Heart right ventricle (tissue), 16 donors: ENCODE data around the gene MYO10. TPM values are rescaled to one million over a fixed set of nuclear protein-coding genes. Genes with fewer than 3 reads are reported as not detected.

Experiments used
- ATAC-seq, 8 donors: fragments of 200-7000 bp; cut with Tn5 transposase; one replicate each; pipeline ENCODE4 v1.9.1; 2020; ENCODE audit warnings: mild to moderate bottlenecking in 8 of 8, moderate library complexity in 8 of 8, moderate number of reproducible peaks in 1 of 8
- DNase-seq, 2 donors: peaks; one replicate each; pipeline ENCODE4 v3.0.0-alpha.2; 2020
- H3K27ac ChIP-seq, 10 donors: fragments of 200-600 bp; sonication (generic) in 2 of 10; one replicate each; pipeline versions ENCODE4 v1.5.0 to v1.8.0; 2020 to 2022; ENCODE audit warnings: mild to moderate bottlenecking in 3 of 10
- H3K27me3 ChIP-seq, 7 donors: fragments of 200-600 bp; one replicate each; pipeline ENCODE4 v1.8.0; 2021 to 2022; ENCODE audit warnings: mild to moderate bottlenecking in 2 of 7
- H3K36me3 ChIP-seq, 9 donors: fragments of 200-600 bp; sonication (generic) in 1 of 9; one replicate each; pipeline versions ENCODE4 v1.5.0 to v1.8.0; 2020 to 2022; ENCODE audit warnings: mild to moderate bottlenecking in 2 of 9
- H3K4me1 ChIP-seq, 9 donors: fragments of 200-600 bp; sonication (generic) in 1 of 9; one replicate each; pipeline versions ENCODE4 v1.5.0 to v1.8.0; 2020 to 2022; ENCODE audit warnings: mild to moderate bottlenecking in 4 of 9
- H3K4me3 ChIP-seq, 10 donors: fragments of 200-600 bp; sonication (generic) in 2 of 10; one replicate each; pipeline versions ENCODE4 v1.5.0 to v1.8.0; 2020 to 2022; ENCODE audit warnings: mild to moderate bottlenecking in 7 of 10, moderate library complexity in 2 of 10
- H3K9me3 ChIP-seq, 11 donors: fragments of 200-600 bp in 10 of 11; sonication (generic) in 2 of 11; one replicate each; pipeline versions ENCODE4 v1.5.0 to v1.8.0; 2013 to 2022; ENCODE audit warnings: mild to moderate bottlenecking in 2 of 11, control low read depth in 1 of 11, moderate library complexity in 1 of 11
- WGBS, 2 donors: extraction: QIAGEN DNeasy Blood & Tissue Kit; methylation state at CpG; one replicate each; pipeline ENCODE4 v1.1.7; 2013; ENCODE audit warnings: inconsistent platforms in 1 of 2; 5-methylcytosine and 5-hydroxymethylcytosine counted together
- intact Hi-C, 10 donors: fragments of 100-400 bp; cut with DNase I; formaldehyde crosslinking; loops; one replicate each; pipeline versions ENCODE4 v1.11.1 to v1.14.2; 2022
- polyA plus RNA-seq, 2 donors: library from polyadenylated mRNA; stranded (reverse); fragments of 200-250 nt; gene quantifications; one replicate each; pipeline ENCODE4 v1.2.3, GENCODE V29; 2013
- total RNA-seq, 10 donors: library from RNA; stranded (reverse); fragmentation: NEBNext Ultra II Directional in 3 of 10; extraction: Animal tissue kit (Norgen Biotek cat#: 25700) in 3 of 10; gene quantifications; one replicate each; pipeline versions ENCODE4 v1.2.1 to v1.2.4, GENCODE V29; 2021 to 2023
- TF ChIP-seq, protein P1 (sequence below), 9 donors: fragments of 200-600 bp; sonication (generic) in 2 of 9; IDR thresholded peaks; one replicate each; pipeline versions ENCODE4 v1.5.0 to v1.8.0; 2021 to 2022; ENCODE audit warnings: antibody characterized with exemption in 9 of 9, mild to moderate bottlenecking in 5 of 9, moderate library complexity in 1 of 9
- donor health status: Arrhythmogenic right ventricular cardiomyopathy.
- donor health status: ischemic (EF 13 %, LVEDD 7.1; RV severe dilation, severe dysfunction).
- donor health status: healthy with polysubstance abuse.
- donor health status: DM: no; HTN: yes; CAD: no.
- donor health status: DM: no; HTN: no; CAD: no.
- donor health status: ischemic (EF 25% LVEDD 6.9; RV normal size, moderate dysfunction).
- donor health status: ischemic (EF 25% LVEDD 5.7; RV mildly dilated, moderate dysfunction).
- donor health status: healthy.
- donor health status: DM: yes; HTN: yes; CAD: no.
- donor health status: Ischemic cardiomyopathy.
- donor health status: ischemic (EF 35%, LVEDD 5.7; RV mildly dilated, moderate dysfunction).
- donor health status: nonischemic (EF 11% LVEDD 7.7; RV severe dilation, severe dysfunction).
- donor health status: DM: yes; HTN: yes; CAD: no.
- donor health status: PGD.
- donor health status: ischemic (EF 29% LVEDD 5.4; RV normal size, mild dysfunction).
- donor health status: nonischemic (EF 23%, LVEDD 6.1; RV moderate dilation, normal function).

The MYO10 gene
- total and polyA plus RNA-seq, 12 donors: 1.2 to 8.2 (median 4.6) TPM

DNA sequence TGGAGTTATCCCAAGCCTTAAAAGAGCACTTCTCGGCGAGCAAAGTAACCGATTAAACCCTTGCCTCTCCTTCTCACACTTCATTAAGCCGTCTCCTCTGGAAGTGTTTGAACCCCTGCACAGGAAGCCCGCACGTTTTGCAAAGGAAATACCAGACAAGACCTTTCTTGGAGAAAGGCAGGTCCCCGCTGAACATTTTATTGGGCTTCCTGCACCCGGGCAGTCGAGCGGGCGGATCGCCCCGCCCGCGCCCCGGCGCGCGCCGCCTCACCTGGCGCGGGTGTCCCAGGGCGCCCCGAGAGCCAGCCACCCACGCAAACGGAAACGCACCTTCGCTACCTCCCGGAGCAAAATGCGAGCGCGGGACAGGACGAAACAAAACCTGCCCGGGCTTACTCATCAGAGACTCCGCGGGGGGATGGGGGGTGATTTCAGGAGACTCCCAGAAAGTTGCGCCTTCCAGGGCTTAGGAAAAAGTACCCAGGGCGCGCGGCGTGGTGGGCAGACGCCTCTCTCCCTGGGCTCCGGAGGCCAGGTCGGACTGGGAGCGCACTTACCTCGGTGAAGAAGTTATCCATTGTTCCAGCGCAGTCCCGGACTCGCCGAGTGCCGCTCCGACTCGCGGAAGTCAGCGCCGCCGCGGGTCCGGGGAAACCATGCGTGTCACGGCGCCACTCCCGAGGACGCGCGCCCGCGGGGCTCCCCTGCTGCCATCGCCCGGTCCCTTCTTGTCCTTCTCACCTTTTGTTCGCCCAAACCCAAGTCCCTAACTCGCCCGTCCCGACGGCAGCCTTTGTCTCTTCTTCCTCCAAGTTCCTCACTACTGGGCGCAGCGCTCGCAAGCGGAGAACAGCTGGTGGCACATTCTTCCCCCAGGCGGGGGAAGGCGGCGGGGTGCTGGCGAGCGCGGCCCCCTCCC lies 598 bp downstream of the MYO10 start:
- WGBS, 2 donors: 1% methylated on average over 76 to 85 of the region's 85 CpGs
- H3K27me3 ChIP-seq: peaks cover 0 to 68% (median 49%) of the 10 kb centered on the region in 7 donors

DNA sequence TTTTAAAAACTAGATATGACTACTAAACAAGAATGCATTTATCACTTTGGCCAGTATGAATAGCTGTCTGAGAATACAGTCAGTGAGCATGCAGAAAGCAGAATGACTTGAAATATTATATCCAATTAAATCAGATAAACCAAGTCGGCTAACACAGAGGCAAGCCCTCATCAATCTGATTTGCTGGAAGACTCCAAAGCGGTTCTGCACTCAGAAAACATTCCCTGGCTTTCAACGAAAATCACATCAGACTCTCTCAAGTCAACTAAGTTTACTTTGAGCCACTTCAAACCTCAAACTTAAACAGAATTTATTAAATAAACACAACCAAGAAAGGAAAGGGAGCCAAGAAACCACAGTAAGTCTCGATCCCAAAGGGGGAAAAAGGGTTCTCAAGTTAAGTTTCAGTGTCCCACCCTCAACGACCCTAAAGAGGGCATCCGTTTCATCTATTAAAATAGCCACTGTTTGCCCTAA lies 1.4 kb downstream of the MYO10 start:
- H3K27me3 ChIP-seq: peaks cover 0 to 69% (median 49%) of the 10 kb centered on the region in 7 donors

More for the DNA sequence above, 598 bp downstream of the MYO10 start:
- Histone ChIP-seq H3K4me1 (peaks cover 0 to 55% (median 18%) of the 10 kb centered on the region in 9 donors), H3K27ac (peak overlapping the region in 9 of 10 donors; percentile 66 to 82 (median 77)), H3K36me3 (no peaks in the 10 kb centered on the region), H3K4me3 (peak overlapping the region; percentile 57 to 87 (median 72)), H3K9me3 (no peaks in the 10 kb centered on the region)
- DNase-seq (peak; percentile 34 to 44), ATAC-seq (peak; percentile 28 to 70 (median 38))
- intact Hi-C loops: loop anchor here in 9 of 10 donors (1.0 to 10.0 kb wide), 15 partner anchors 59 to 255 kb away; no protein-coding TSS in a partner anchor
- TF ChIP-seq, protein P1, sequence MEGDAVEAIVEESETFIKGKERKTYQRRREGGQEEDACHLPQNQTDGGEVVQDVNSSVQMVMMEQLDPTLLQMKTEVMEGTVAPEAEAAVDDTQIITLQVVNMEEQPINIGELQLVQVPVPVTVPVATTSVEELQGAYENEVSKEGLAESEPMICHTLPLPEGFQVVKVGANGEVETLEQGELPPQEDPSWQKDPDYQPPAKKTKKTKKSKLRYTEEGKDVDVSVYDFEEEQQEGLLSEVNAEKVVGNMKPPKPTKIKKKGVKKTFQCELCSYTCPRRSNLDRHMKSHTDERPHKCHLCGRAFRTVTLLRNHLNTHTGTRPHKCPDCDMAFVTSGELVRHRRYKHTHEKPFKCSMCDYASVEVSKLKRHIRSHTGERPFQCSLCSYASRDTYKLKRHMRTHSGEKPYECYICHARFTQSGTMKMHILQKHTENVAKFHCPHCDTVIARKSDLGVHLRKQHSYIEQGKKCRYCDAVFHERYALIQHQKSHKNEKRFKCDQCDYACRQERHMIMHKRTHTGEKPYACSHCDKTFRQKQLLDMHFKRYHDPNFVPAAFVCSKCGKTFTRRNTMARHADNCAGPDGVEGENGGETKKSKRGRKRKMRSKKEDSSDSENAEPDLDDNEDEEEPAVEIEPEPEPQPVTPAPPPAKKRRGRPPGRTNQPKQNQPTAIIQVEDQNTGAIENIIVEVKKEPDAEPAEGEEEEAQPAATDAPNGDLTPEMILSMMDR (IDR thresholded peaks at IDR 0.05): no peak

DNA sequence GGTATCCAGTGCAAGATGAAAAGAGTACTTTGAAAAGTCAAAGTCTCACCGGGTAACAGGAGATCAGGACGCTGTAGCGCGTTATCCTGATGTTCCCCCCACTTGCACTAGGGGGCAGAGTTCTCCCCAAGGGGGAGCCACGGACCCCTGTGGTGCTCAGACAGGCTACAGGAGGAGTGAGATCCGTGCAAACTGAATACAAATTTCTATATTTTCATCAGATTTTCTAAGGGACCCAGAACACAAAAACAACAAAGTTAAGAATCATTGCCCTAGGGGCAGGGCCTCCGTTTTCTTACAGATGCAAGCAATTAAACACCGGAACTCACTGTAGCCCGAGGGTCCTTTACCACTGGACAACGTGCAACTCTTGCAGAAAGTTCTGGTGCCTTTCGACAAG lies 2.0 kb downstream of the MYO10 start:
- peaks cover 0 to 55% (median 18%) of the 10 kb centered on the region in 9 donors for H3K4me1 ChIP-seq
- H3K4me3 ChIP-seq: peak overlapping the region in 9 of 10 donors; percentile 65 to 87 (median 74)
- 5 to 7% methylated on average over 11 of the region's 11 CpGs for WGBS, 2 donors
- DNase-seq (peak; percentile 52 to 61), ATAC-seq (peak in 5 of 8 donors; percentile 30 to 77 (median 75))
- TF ChIP-seq, protein P1 (IDR thresholded peaks at IDR 0.05): peak; percentile 61 to 86 (median 80)
- intact Hi-C loops: loop anchor here (1.0 to 10.0 kb wide), 12 partner anchors 139 to 257 kb away; no protein-coding TSS in a partner anchor
- no peaks in the 10 kb centered on the region for H3K9me3 ChIP-seq
- peak overlapping the region in 1 of 10 donors; percentile 77 for H3K27ac ChIP-seq
- no peaks in the 10 kb centered on the region for H3K36me3 ChIP-seq
- peaks cover 0 to 69% (median 49%) of the 10 kb centered on the region in 7 donors for H3K27me3 ChIP-seq

More for the DNA sequence above, 1.4 kb downstream of the MYO10 start:
- TF ChIP-seq, protein P1 (IDR thresholded peaks at IDR 0.05): no peak
- 2 to 3% methylated on average over 6 of the region's 6 CpGs for WGBS, 2 donors
- Histone ChIP-seq H3K27ac (peak overlapping the region in 6 of 10 donors; percentile 67 to 82 (median 77)), H3K4me1 (peaks cover 0 to 55% (median 18%) of the 10 kb centered on the region in 9 donors), H3K9me3 (no peaks in the 10 kb centered on the region), H3K36me3 (no peaks in the 10 kb centered on the region), H3K4me3 (peak overlapping the region; percentile 57 to 87 (median 72))
- intact Hi-C loops: loop anchor here (1.0 to 10.0 kb wide), 14 partner anchors 140 to 256 kb away; no protein-coding TSS in a partner anchor
- ATAC-seq (no peak), DNase-seq (no peak)

DNA sequence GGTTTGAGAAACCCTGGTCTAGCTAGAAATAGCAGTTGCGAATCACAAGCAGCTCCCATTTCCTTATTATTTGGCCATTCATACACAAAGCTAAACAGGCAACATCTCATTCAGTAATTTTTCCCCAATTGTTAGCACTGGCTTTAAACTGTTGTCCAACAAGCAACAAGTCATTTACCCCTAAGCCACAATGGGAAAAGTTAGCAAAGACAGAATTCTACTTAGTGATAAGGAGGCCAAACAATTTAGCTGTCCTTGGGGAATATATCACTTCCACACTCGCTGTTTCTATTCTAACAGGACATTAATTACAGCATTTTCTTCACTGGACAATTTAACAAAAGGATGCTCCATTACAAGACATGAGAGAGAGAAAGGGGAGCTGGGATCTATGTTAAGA lies 2.8 kb downstream of the MYO10 start:
- peak overlapping the region in 6 of 10 donors; percentile 65 to 87 (median 76) for H3K4me3 ChIP-seq
- 58 to 68% methylated on average over 2 of the region's 2 CpGs for WGBS, 2 donors
- DNase-seq: no peak
- H3K27ac ChIP-seq: no peak overlapping the region
- peaks cover 0 to 55% (median 18%) of the 10 kb centered on the region in 9 donors for H3K4me1 ChIP-seq
- TF ChIP-seq, protein P1 (IDR thresholded peaks at IDR 0.05): no peak
- no peaks in the 10 kb centered on the region for H3K9me3 ChIP-seq
- ATAC-seq: no peak
- intact Hi-C loops: loop anchor here in 8 of 10 donors (5.0 to 10.0 kb wide), 8 partner anchors 139 to 254 kb away; no protein-coding TSS in a partner anchor
- H3K27me3 ChIP-seq: peaks cover 0 to 69% (median 49%) of the 10 kb centered on the region in 7 donors
- H3K36me3 ChIP-seq: no peaks in the 10 kb centered on the region
